Occipital lobe (tissue), 2 donors: ENCODE results near the gene PALS1. TPM values are rescaled to one million over a fixed set of nuclear protein-coding genes. Genes with fewer than 3 reads are reported as not detected.
"Not testable (repeated sequence)": the region's sequence is repeated elsewhere in the genome, so short reads cannot be mapped to it uniquely, and the experiment has no call there.

Source experiments
- DNase-seq: peaks from one replicate; lab custom pipeline; 2025; lab: John Stamatoyannopoulos, UW
- total RNA-seq: library from RNA; depleted of rRNA; stranded (reverse); fragments of >200 nt; gene quantifications from one replicate; pipeline ENCODE4 v1.2.3, GENCODE V29; 2014

PALS1 gene
- total RNA-seq, 1 donor from 2014 or later: 19.8 TPM

GRCh38 chr14:67257906-67258305 lies 16.7 kb downstream of the PALS1 start:
- no peak for DNase-seq

- DNase-seq: no peak
These were observed 19.7 kb downstream of the PALS1 start for GRCh38 chr14:67260965-67261364.

GRCh38 chr14:67263499-67264149 lies 22.4 kb downstream of the PALS1 start:
- DNase-seq: no peak

- DNase-seq: no peak
These were observed 23.9 kb downstream of the PALS1 start for GRCh38 chr14:67265131-67265530.

- DNase-seq: no peak
These were observed 26.5 kb downstream of the PALS1 start for GRCh38 chr14:67267576-67268328.

- peak; percentile 9 for DNase-seq
These were observed 27.4 kb downstream of the PALS1 start for GRCh38 chr14:67268426-67269150.

- no peak for DNase-seq
These were observed 28.2 kb downstream of the PALS1 start for GRCh38 chr14:67269298-67270060.

GRCh38 chr14:67270145-67270753 lies 29.0 kb downstream of the PALS1 start:
- no peak for DNase-seq

GRCh38 chr14:67270933-67271332 lies 29.7 kb downstream of the PALS1 start:
- DNase-seq: no peak

GRCh38 chr14:67273281-67273680 lies 32.0 kb downstream of the PALS1 start:
- DNase-seq: not testable (repeated sequence)

- no peak for DNase-seq
These were observed 34.9 kb downstream of the PALS1 start for GRCh38 chr14:67276131-67276530.

GRCh38 chr14:67280506-67280905 lies 39.3 kb downstream of the PALS1 start:
- DNase-seq: no peak

GRCh38 chr14:67285876-67286452 lies 44.7 kb downstream of the PALS1 start:
- no peak for DNase-seq

Other genes with a start within 250 kb of the PALS1 start
- 1.4 TPM for gene GARIN2, start 52.0 kb upstream of the PALS1 start, total RNA-seq
- gene ATP6V1D, start 118.4 kb downstream of the PALS1 start, total RNA-seq: 152 TPM
- 92.8 TPM for gene EIF2S1, start 118.9 kb downstream of the PALS1 start, total RNA-seq
- gene PLEK2, start 170.7 kb downstream of the PALS1 start, total RNA-seq: 0.47 TPM
- gene TMEM229B, start 247.3 kb downstream of the PALS1 start, total RNA-seq: 23.9 TPM